ENCODE data around the gene IRF2BPL. TPM values are rescaled to one million over a fixed set of nuclear protein-coding genes. Genes with fewer than 3 reads are reported as not detected.

IRF2BPL gene
- total and polyA plus RNA-seq, 2 donors, result 13.3 to 14.3 TPM

GRCh38 chr14:76977793-76978720 is 50.5 kb downstream of the IRF2BPL start:
- Histone ChIP-seq H3K4me1 (ENCODE audit: control insufficient read depth in 2 of 2, insufficient read depth in 2 of 2, low read length in 2 of 2) (peaks cover 21 to 44% of the 10 kb centered on the region in 2 donors), H3K9me3 (ENCODE audit: control insufficient read depth in 2 of 2, insufficient read depth in 1 of 2, low read length in 1 of 2) (peaks cover 0 to 13% of the 10 kb centered on the region in 2 donors), H3K27me3 (ENCODE audit: control insufficient read depth in 2 of 2, insufficient read depth in 1 of 2, low read length in 1 of 2) (no peaks in the 10 kb centered on the region), H3K27ac (ENCODE audit: low read depth in 1 of 2, low read length in 1 of 2) (peak overlapping the region in 1 of 2 donors; percentile 72), H3K36me3 (ENCODE audit: control insufficient read depth in 2 of 2, insufficient read depth in 2 of 2, low read length in 1 of 2) (no peaks in the 10 kb centered on the region), H3K4me3 (ENCODE audit: low read length in 2 of 2) (no peak overlapping the region)
- WGBS, result 38% methylated on average over 15 of the region's 15 CpGs
- peak in 7 of 9 donors; percentile 54 to 85 (median 67) for DNase-seq (ENCODE audit: low read depth in 6 of 9, low spot score in 9 of 9)

DNA sequence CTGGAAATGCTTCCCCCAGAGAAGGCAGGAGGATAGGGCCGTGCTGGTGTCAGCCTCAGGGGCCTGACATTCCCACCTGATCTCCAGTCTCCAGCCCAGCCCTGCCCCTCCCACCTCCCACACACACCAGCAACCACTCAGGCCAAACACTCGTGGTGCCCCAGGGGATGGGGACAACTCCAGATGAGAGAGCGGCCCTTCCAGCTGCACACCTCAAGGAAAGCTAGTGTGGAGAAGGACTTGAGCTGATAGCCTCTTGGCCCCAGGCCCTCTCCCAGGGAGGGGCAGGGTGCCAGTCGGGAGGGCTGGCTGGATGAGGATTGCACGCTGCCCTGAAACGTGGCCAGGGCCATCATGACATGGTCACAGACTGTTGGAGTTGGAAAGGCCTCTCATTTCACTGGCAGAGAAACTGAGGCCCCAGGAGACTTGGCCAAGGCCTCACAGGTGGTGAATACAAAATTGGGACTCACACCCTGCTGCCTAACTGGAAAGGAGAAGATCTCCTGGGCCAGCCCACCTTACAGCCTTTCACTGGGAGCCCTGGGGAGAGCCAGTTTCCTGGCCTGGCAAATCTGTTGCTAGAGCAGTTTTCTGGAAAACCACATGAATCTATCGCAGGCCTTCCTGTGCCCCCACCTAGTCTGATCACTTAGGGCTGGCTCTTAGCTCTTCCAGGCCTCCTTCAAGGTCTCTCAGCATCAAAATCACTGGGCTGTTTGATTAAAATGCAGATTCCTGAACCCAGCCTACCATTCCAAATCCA is 52.1 kb downstream of the IRF2BPL start:
- DNase-seq (ENCODE audit: low read depth in 6 of 9, low spot score in 9 of 9), result no peak
- H3K9me3 ChIP-seq (ENCODE audit: control insufficient read depth in 2 of 2, insufficient read depth in 1 of 2, low read length in 1 of 2), result peaks cover 0 to under 1% of the 10 kb centered on the region in 2 donors
- WGBS, result 85% methylated on average over 7 of the region's 7 CpGs
- H3K27me3 ChIP-seq (ENCODE audit: control insufficient read depth in 2 of 2, insufficient read depth in 1 of 2, low read length in 1 of 2), result no peaks in the 10 kb centered on the region
- no peak overlapping the region for H3K4me3 ChIP-seq (ENCODE audit: low read length in 2 of 2)
- peaks cover 21 to 44% of the 10 kb centered on the region in 2 donors for H3K4me1 ChIP-seq (ENCODE audit: control insufficient read depth in 2 of 2, insufficient read depth in 2 of 2, low read length in 2 of 2)
- H3K27ac ChIP-seq (ENCODE audit: low read depth in 1 of 2, low read length in 1 of 2), result no peak overlapping the region
- no peaks in the 10 kb centered on the region for H3K36me3 ChIP-seq (ENCODE audit: control insufficient read depth in 2 of 2, insufficient read depth in 2 of 2, low read length in 1 of 2)

DNA sequence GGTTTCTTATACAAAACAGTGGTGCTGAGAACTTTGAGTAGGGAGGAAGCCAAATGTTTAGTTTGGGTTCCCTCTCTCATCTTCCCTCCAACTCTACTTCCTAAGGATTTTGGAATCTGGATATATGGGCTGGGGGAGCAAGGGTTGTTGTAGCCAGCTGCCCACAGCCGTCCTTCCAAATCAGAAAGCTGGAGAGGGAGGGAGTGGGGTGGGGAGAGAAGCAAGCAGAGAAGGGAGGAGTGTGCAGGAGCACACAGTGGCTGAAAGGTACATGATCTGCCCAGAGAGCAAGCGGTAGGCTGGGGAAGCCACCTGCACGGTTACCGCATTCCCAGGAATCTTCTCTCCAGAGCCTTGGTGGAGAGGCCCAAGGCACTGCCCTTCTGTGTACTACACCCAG is 52.7 kb downstream of the IRF2BPL start:
- no peaks in the 10 kb centered on the region for H3K36me3 ChIP-seq (ENCODE audit: control insufficient read depth in 2 of 2, insufficient read depth in 2 of 2, low read length in 1 of 2)
- peaks cover 21 to 44% of the 10 kb centered on the region in 2 donors for H3K4me1 ChIP-seq (ENCODE audit: control insufficient read depth in 2 of 2, insufficient read depth in 2 of 2, low read length in 2 of 2)
- no peak overlapping the region for H3K27ac ChIP-seq (ENCODE audit: low read depth in 1 of 2, low read length in 1 of 2)
- H3K9me3 ChIP-seq (ENCODE audit: control insufficient read depth in 2 of 2, insufficient read depth in 1 of 2, low read length in 1 of 2), result no peaks in the 10 kb centered on the region
- no peak for DNase-seq (ENCODE audit: low read depth in 6 of 9, low spot score in 9 of 9)
- H3K4me3 ChIP-seq (ENCODE audit: low read length in 2 of 2), result no peak overlapping the region
- H3K27me3 ChIP-seq (ENCODE audit: control insufficient read depth in 2 of 2, insufficient read depth in 1 of 2, low read length in 1 of 2), result no peaks in the 10 kb centered on the region
- 91% methylated on average over 4 of the region's 4 CpGs for WGBS

GRCh38 chr14:76975051-76975450 is 53.5 kb downstream of the IRF2BPL start:
- Histone ChIP-seq H3K4me1 (ENCODE audit: control insufficient read depth in 2 of 2, insufficient read depth in 2 of 2, low read length in 2 of 2) (peaks cover 21 to 44% of the 10 kb centered on the region in 2 donors), H3K36me3 (ENCODE audit: control insufficient read depth in 2 of 2, insufficient read depth in 2 of 2, low read length in 1 of 2) (no peaks in the 10 kb centered on the region)
- WGBS, result 45% methylated on average over 8 of the region's 8 CpGs

More at GRCh38 chr14:76975051-76975450, 53.5 kb downstream of the IRF2BPL start:
- H3K4me3 ChIP-seq (ENCODE audit: low read length in 2 of 2), result no peak overlapping the region
- DNase-seq (ENCODE audit: low read depth in 6 of 9, low spot score in 9 of 9), result no peak
- no peak overlapping the region for H3K27ac ChIP-seq (ENCODE audit: low read depth in 1 of 2, low read length in 1 of 2)
- H3K9me3 ChIP-seq (ENCODE audit: control insufficient read depth in 2 of 2, insufficient read depth in 1 of 2, low read length in 1 of 2), result no peaks in the 10 kb centered on the region
- no peaks in the 10 kb centered on the region for H3K27me3 ChIP-seq (ENCODE audit: control insufficient read depth in 2 of 2, insufficient read depth in 1 of 2, low read length in 1 of 2)

Other genes with a start within 250 kb of the IRF2BPL start
- gene ANGEL1, start 215.8 kb downstream of the IRF2BPL start, total RNA-seq, result 4.4 TPM
- gene ANGEL1, start 215.8 kb downstream of the IRF2BPL start, polyA plus RNA-seq, result 12.2 TPM
- not detected for gene LRRC74A, start 202.3 kb downstream of the IRF2BPL start, total RNA-seq
- gene LRRC74A, start 202.3 kb downstream of the IRF2BPL start, polyA plus RNA-seq, result not detected
- gene CIPC, start 69.5 kb upstream of the IRF2BPL start, total RNA-seq, result 11.7 TPM
- gene CIPC, start 69.5 kb upstream of the IRF2BPL start, polyA plus RNA-seq, result 10.5 TPM
- gene ZDHHC22, start 113.1 kb upstream of the IRF2BPL start, total RNA-seq, result not detected
- gene ZDHHC22, start 113.1 kb upstream of the IRF2BPL start, polyA plus RNA-seq, result 0.05 TPM
- gene TMEM63C, start 153.1 kb upstream of the IRF2BPL start, total RNA-seq, result 0.24 TPM
- gene TMEM63C, start 153.1 kb upstream of the IRF2BPL start, polyA plus RNA-seq, result 0.64 TPM
- gene NGB, start 242.5 kb upstream of the IRF2BPL start, total RNA-seq, result 0.14 TPM
- 0.41 TPM for gene NGB, start 242.5 kb upstream of the IRF2BPL start, polyA plus RNA-seq